ENCODE results near the gene CFAP45. TPM values are rescaled to one million over a fixed set of nuclear protein-coding genes. Genes with fewer than 3 reads are reported as not detected.

Gene CFAP45
- total RNA-seq, 2 experiments from 2014 or later, result 1.2 to 1.4 TPM

GRCh38 chr1:159895836-159896545, 4.0 kb downstream of the CFAP45 start:
- CTCF ChIA-PET, result interaction anchor here (0.9 to 8.1 kb wide), 3 partner anchors 21 to 97 kb away, joined by 3 to 105 read pairs (median 3); no protein-coding TSS in a partner anchor
- POLR2A ChIA-PET, result no interaction called here

- ChIA-PET POLR2A (no interaction called here), CTCF (interaction anchor here (0.8 to 8.1 kb wide), 4 partner anchors 41 to 113 kb away, joined by 3 to 105 read pairs (median 3); partner anchors contain the start of gene FCRL6)
Observed at GRCh38 chr1:159895286-159895685, 4.7 kb downstream of the CFAP45 start.

- POLR2A ChIA-PET, result no interaction called here
Observed at GRCh38 chr1:159892944-159893343, 7.0 kb downstream of the CFAP45 start.

GRCh38 chr1:159891275-159892157, 8.4 kb downstream of the CFAP45 start:
- ChIA-PET POLR2A (no interaction called here), CTCF (interaction anchor here (0.7 to 8.1 kb wide), 22 partner anchors 9 to 760 kb away, joined by 3 to 105 read pairs (median 4); partner anchors contain the start of genes DUSP23, FCRL6, IGSF9 and SLAMF8)

More at GRCh38 chr1:159892944-159893343, 7.0 kb downstream of the CFAP45 start:
- CTCF ChIA-PET, result interaction anchor here (0.7 to 8.1 kb wide), 9 partner anchors 8 to 114 kb away, joined by 3 to 105 read pairs (median 6); partner anchors contain the start of genes DUSP23, FCRL6 and IGSF9

- POLR2A ChIA-PET, result no interaction called here
- CTCF ChIA-PET, result interaction anchor here (0.8 to 8.1 kb wide), 12 partner anchors 11 to 113 kb away, joined by 3 to 105 read pairs (median 6); partner anchors contain the start of genes DUSP23, FCRL6, IGSF9 and SLAMF8
Observed at GRCh38 chr1:159890390-159890789, 9.6 kb downstream of the CFAP45 start.

- CTCF ChIA-PET, result interaction anchor here (1.4 to 8.1 kb wide), 6 partner anchors 10 to 100 kb away, joined by 3 to 105 read pairs (median 12); partner anchors contain the start of genes FCRL6 and SLAMF8
- POLR2A ChIA-PET, result no interaction called here
Observed at GRCh38 chr1:159889821-159890252, 10.1 kb downstream of the CFAP45 start.

GRCh38 chr1:159889202-159889601, 10.8 kb downstream of the CFAP45 start:
- ChIA-PET CTCF (interaction anchor here (2.5 to 8.1 kb wide), 4 partner anchors 10 to 91 kb away, joined by 10 to 105 read pairs (median 26); partner anchors contain the start of genes FCRL6 and SLAMF8), POLR2A (interaction anchor here (0.6 kb wide), 1 partner anchor 36 kb away, joined by 3 read pairs; no protein-coding TSS in a partner anchor)

- ChIA-PET CTCF (interaction anchor here (1.0 kb wide), 1 partner anchor 11 kb away, joined by 3 read pairs; no protein-coding TSS in a partner anchor), POLR2A (no interaction called here)
Observed at GRCh38 chr1:159884296-159884695, 15.7 kb downstream of the CFAP45 start.

GRCh38 chr1:159883134-159883533, 16.8 kb downstream of the CFAP45 start:
- ChIA-PET CTCF (no interaction called here), POLR2A (no interaction called here)

- POLR2A ChIA-PET, result no interaction called here
- CTCF ChIA-PET, result interaction anchor here (1.0 kb wide), 1 partner anchor 9 kb away, joined by 4 read pairs; no protein-coding TSS in a partner anchor
Observed at GRCh38 chr1:159882527-159882862, 17.5 kb downstream of the CFAP45 start.

- POLR2A ChIA-PET, result no interaction called here
Observed at GRCh38 chr1:159881622-159882526, 18.1 kb downstream of the CFAP45 start.

GRCh38 chr1:159880430-159880829, 19.5 kb downstream of the CFAP45 start:
- ChIA-PET CTCF (interaction anchor here (2.6 kb wide), 1 partner anchor 10 kb away, joined by 15 read pairs; no protein-coding TSS in a partner anchor), POLR2A (no interaction called here)

More at GRCh38 chr1:159881622-159882526, 18.1 kb downstream of the CFAP45 start:
- CTCF ChIA-PET, result interaction anchor here (1.0 to 1.5 kb wide), 2 partner anchors 10 to 12 kb away, joined by 3 to 4 read pairs; no protein-coding TSS in a partner anchor

GRCh38 chr1:159879977-159880376, 20.0 kb downstream of the CFAP45 start:
- CTCF ChIA-PET, result interaction anchor here (2.6 kb wide), 1 partner anchor 10 kb away, joined by 15 read pairs; no protein-coding TSS in a partner anchor
- POLR2A ChIA-PET, result no interaction called here

- ChIA-PET CTCF (interaction anchor here (2.6 kb wide), 1 partner anchor 11 kb away, joined by 15 read pairs; no protein-coding TSS in a partner anchor), POLR2A (no interaction called here)
Observed at GRCh38 chr1:159879136-159879535, 20.8 kb downstream of the CFAP45 start.

GRCh38 chr1:159877695-159878444, 22.1 kb downstream of the CFAP45 start:
- CTCF ChIA-PET, result interaction anchor here (2.6 kb wide), 1 partner anchor 12 kb away, joined by 15 read pairs; no protein-coding TSS in a partner anchor
- POLR2A ChIA-PET, result no interaction called here

GRCh38 chr1:159873530-159874143, 26.3 kb downstream of the CFAP45 start:
- ChIA-PET CTCF (interaction anchor here (0.8 to 1.2 kb wide), 2 partner anchors 11 to 34 kb away, joined by 3 read pairs; no protein-coding TSS in a partner anchor), POLR2A (no interaction called here)

GRCh38 chr1:159872891-159873290, 27.1 kb downstream of the CFAP45 start:
- ChIA-PET CTCF (interaction anchor here (0.8 to 1.2 kb wide), 2 partner anchors 12 to 33 kb away, joined by 3 read pairs; no protein-coding TSS in a partner anchor), POLR2A (no interaction called here)
